GM23248 (cell line): ENCODE results near the gene C18orf63. TPM values are rescaled to one million over a fixed set of nuclear protein-coding genes. Genes with fewer than 3 reads are reported as not detected.
"Not testable (repeated sequence)": the region's sequence is repeated elsewhere in the genome, so short reads cannot be mapped to it uniquely, and the experiment has no call there.

ENCODE experiments used
- DNase-seq: peaks from one replicate; pipeline ENCODE4 v3.0.0-alpha.2; 2015
- H2AFZ ChIP-seq: fragments of 200-600 bp; sonication (generic); 2 replicates; pipeline ENCODE4 v1.6.1; 2016; ENCODE audit warnings: antibody characterized with exemption
- H3F3A ChIP-seq: fragments of 200-600 bp; sonication (generic); 2 replicates; pipeline ENCODE4 v1.6.1; 2016; ENCODE audit warnings: mild to moderate bottlenecking, antibody characterized with exemption, mixed run types; ENCODE audit not compliant: insufficient read depth
- H3K27ac ChIP-seq: fragments of 200-600 bp; sonication (generic); 2 replicates; pipeline ENCODE4 v1.5.1; 2016; ENCODE audit warnings: mild to moderate bottlenecking
- H3K27me3 ChIP-seq: fragments of 200-600 bp; sonication (generic); replicated peaks from 2 replicates; pipeline ENCODE4 v1.6.1; 2016; ENCODE audit warnings: mild to moderate bottlenecking; ENCODE audit not compliant: insufficient read depth
- H3K36me3 ChIP-seq: fragments of 200-600 bp; sonication (generic); 2 replicates; pipeline ENCODE4 v1.6.1; 2016; ENCODE audit warnings: low read depth, mild to moderate bottlenecking
- H3K4me1 ChIP-seq: fragments of 200-600 bp; sonication (generic); 2 replicates; pipeline ENCODE4 v1.6.1; 2016; ENCODE audit warnings: mild to moderate bottlenecking; ENCODE audit not compliant: insufficient read depth
- H3K4me2 ChIP-seq: fragments of 200-600 bp; sonication (generic); one replicate; pipeline ENCODE4 v1.6.1; 2016; ENCODE audit warnings: mild to moderate bottlenecking; ENCODE audit not compliant: unreplicated experiment
- H3K4me3 ChIP-seq: fragments of 200-600 bp; sonication (generic); 2 replicates; pipeline ENCODE4 v1.5.1; 2016; ENCODE audit warnings: mild to moderate bottlenecking
- H3K79me2 ChIP-seq: fragments of 200-600 bp; sonication (generic); 2 replicates; pipeline ENCODE4 v1.6.1; 2016; ENCODE audit warnings: mild to moderate bottlenecking; ENCODE audit not compliant: insufficient read depth
- H3K9ac ChIP-seq: fragments of 200-600 bp; sonication (generic); 2 replicates; pipeline ENCODE4 v1.6.1; 2016; ENCODE audit warnings: mild to moderate bottlenecking
- H3K9me2 ChIP-seq: fragments of 200-600 bp; sonication (generic); 2 replicates; pipeline ENCODE4 v1.6.1; 2016; ENCODE audit warnings: mixed run types, mild to moderate bottlenecking, moderate library complexity; ENCODE audit not compliant: insufficient read depth
- H3K9me3 ChIP-seq: fragments of 200-600 bp; sonication (generic); one replicate; pipeline ENCODE4 v1.6.1; 2017; ENCODE audit warnings: low read depth
- H4K20me1 ChIP-seq: fragments of 200-600 bp; sonication (generic); 2 replicates; pipeline ENCODE4 v1.6.0; 2016; ENCODE audit not compliant: insufficient read depth
- EZH2 ChIP-seq: fragments of 200-600 bp; sonication (generic); IDR thresholded peaks from 2 replicates; pipeline ENCODE4 v1.6.1; 2018; ENCODE audit warnings: antibody characterized with exemption, mild to moderate bottlenecking; ENCODE audit not compliant: insufficient read depth, poor library complexity, severe bottlenecking
- EZH2phosphoT487 ChIP-seq: fragments of 200-600 bp; sonication (generic); IDR thresholded peaks from 2 replicates; pipeline ENCODE4 v1.6.1; 2018; ENCODE audit warnings: antibody characterized with exemption, moderate library complexity, mild to moderate bottlenecking, low read depth; ENCODE audit not compliant: insufficient read depth
- WGBS, 2 experiments: methylation state at CpG; one replicate each; pipeline ENCODE4 v1.1.6; 2015 to 2017; ENCODE audit warnings: low lambda C conversion rate in 2 of 2, low coverage in 1 of 2; ENCODE audit errors: missing lambda C conversion rate in 2 of 2; 5-methylcytosine and 5-hydroxymethylcytosine counted together
- in situ Hi-C: fragments of 300-500 bp; cut with MboI; formaldehyde crosslinking; loops from 2 replicates; pipeline ENCODE4 v1.15.0; 2020
- polyA plus RNA-seq: library from polyadenylated mRNA; unstranded; fragments of >200 nt; fragmentation: Nextera tagmentation; extraction: Ambion mirVana; gene quantifications from 2 replicates; pipeline ENCODE4 v1.2.1, GENCODE V29; 2016
- total RNA-seq: library from RNA; depleted of rRNA; stranded (reverse); fragments of >200 nt; shearing (Covaris generic); gene quantifications from 2 replicates; pipeline ENCODE4 v1.2.3, GENCODE V29; 2014

Gene C18orf63
- total and polyA plus RNA-seq, 2 experiments from 2014 or later: not detected

DNA sequence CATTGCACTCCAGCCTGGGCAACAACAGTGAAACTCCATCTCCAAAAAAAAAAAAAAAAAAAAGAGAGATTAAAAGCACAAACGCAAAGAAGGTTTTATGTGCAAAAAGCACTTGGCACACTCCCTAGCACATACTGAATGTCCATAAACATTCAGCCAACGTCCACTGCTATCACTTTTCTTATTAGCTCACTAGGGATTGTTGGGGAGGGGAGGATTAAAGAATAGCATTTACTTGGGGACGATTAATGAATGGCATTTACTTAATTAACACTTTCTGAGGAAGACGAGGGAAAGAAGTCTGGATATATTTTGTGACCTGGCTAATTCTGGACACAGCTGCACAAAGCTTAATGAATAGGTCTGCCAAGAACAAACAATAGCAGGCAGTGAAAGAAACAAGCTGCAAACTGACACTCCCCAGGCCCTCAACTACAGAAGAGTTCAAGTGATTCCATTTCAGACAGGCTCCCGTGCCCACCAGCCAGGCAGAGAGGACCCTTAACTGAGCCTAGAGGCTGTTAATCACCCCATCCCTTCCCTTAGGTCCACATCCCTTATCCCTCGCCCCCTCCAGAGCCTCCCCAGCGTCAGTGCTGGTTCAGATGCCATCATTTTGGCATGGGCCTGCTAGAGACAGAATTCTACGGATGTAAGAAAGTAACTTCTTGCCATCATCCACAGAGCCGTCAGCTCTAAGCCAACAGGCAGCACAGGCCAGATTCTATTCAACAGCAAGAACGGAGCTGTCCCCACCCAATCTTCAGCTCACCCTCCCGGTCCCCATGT lies 31.3 kb upstream of the C18orf63 start:
- no peak for DNase-seq
- no peak overlapping the region for H2AFZ ChIP-seq
- H3K9me2 ChIP-seq: no peaks in the 10 kb centered on the region
- H3K79me2 ChIP-seq: peaks cover 4% of the 10 kb centered on the region; the same call in 1 of the 2 replicates
- H3K9me3 ChIP-seq: no peaks in the 10 kb centered on the region
- no peaks in the 10 kb centered on the region for H3K27me3 ChIP-seq
- 51 to 53% methylated on average over 11 of the region's 11 CpGs for WGBS, 2 experiments
- peaks cover 14% of the 10 kb centered on the region for H3K4me1 ChIP-seq
- no peak overlapping the region for H3K4me3 ChIP-seq
- in situ Hi-C loops: no loop called here
- H3K9ac ChIP-seq: no peak overlapping the region
- H3F3A ChIP-seq: peaks cover 18% of the 10 kb centered on the region; the same call in 1 of the 2 replicates
- H3K27ac ChIP-seq: no peak overlapping the region
- no peak overlapping the region for H3K4me2 ChIP-seq
- H3K36me3 ChIP-seq: no peaks in the 10 kb centered on the region
- H4K20me1 ChIP-seq: no peaks in the 10 kb centered on the region
- no peak for TF ChIP-seq EZH2
- no peak for TF ChIP-seq EZH2phosphoT487

DNA sequence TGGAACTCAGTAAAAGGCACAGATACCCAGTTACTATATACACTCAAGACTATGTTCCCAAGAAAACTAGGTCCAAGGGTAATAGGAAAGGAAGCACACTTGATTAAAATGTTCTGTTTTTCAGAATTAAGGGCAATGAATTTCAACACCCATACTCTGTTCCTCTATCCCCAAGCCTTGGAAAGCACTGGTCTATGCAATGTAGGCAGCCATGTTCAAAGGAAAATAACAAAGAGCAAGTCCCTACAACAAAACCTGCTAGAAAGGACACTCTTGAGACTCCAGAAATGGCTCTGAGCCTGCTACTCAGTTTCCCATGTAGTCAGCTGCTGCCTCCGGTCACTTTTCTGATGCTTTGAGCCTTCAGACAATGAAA lies 30.7 kb upstream of the C18orf63 start:
- Histone ChIP-seq H4K20me1 (no peaks in the 10 kb centered on the region), H3F3A (peaks cover 24% of the 10 kb centered on the region; the same call in 1 of the 2 replicates), H2AFZ (no peak overlapping the region), H3K4me1 (peaks cover 20% of the 10 kb centered on the region), H3K27ac (no peak overlapping the region), H3K9ac (no peak overlapping the region), H3K9me3 (no peaks in the 10 kb centered on the region), H3K36me3 (no peaks in the 10 kb centered on the region), H3K4me3 (no peak overlapping the region), H3K27me3 (no peaks in the 10 kb centered on the region), H3K4me2 (no peak overlapping the region), H3K9me2 (no peaks in the 10 kb centered on the region), H3K79me2 (peaks cover 4% of the 10 kb centered on the region; the same call in 1 of the 2 replicates)
- WGBS, 2 experiments: 95 to 100% methylated on average over 1 of the region's 1 CpG
- in situ Hi-C loops: no loop called here
- TF ChIP-seq EZH2: no peak
- no peak for TF ChIP-seq EZH2phosphoT487
- no peak for DNase-seq

DNA sequence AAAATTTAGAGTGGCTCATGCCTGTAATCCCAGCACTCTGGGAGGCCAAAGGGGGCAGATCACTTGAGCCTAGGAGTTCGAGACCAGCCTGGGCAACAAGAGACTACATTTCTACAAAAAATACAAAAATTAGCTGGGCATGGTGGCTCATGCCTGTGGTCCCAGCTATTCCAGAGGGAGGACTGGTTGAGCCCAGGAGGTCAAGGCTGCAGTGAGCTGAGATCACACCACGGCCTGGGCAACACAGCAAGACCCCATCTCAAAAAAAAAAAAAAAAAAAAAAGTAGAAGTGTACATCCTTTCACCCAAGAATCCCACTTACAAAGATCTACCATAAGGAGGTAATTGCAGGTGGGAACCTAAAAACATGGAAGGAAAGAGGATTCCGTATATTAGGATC lies 30.1 kb upstream of the C18orf63 start:
- H3K79me2 ChIP-seq, H3K9me3 ChIP-seq, H3K27ac ChIP-seq, in situ Hi-C loops, H3K9ac ChIP-seq, H2AFZ ChIP-seq, DNase-seq, H4K20me1 ChIP-seq, H3K4me2 ChIP-seq, H3K4me3 ChIP-seq, H3K27me3 ChIP-seq, H3K36me3 ChIP-seq, H3K9me2 ChIP-seq: not testable (repeated sequence)
- H3K4me1 ChIP-seq: peaks cover 23% of the 10 kb centered on the region
- H3F3A ChIP-seq: peaks cover 30% of the 10 kb centered on the region; the same call in 1 of the 2 replicates
- WGBS, 2 experiments: 97% methylated on average over 3 of the region's 3 CpGs

DNA sequence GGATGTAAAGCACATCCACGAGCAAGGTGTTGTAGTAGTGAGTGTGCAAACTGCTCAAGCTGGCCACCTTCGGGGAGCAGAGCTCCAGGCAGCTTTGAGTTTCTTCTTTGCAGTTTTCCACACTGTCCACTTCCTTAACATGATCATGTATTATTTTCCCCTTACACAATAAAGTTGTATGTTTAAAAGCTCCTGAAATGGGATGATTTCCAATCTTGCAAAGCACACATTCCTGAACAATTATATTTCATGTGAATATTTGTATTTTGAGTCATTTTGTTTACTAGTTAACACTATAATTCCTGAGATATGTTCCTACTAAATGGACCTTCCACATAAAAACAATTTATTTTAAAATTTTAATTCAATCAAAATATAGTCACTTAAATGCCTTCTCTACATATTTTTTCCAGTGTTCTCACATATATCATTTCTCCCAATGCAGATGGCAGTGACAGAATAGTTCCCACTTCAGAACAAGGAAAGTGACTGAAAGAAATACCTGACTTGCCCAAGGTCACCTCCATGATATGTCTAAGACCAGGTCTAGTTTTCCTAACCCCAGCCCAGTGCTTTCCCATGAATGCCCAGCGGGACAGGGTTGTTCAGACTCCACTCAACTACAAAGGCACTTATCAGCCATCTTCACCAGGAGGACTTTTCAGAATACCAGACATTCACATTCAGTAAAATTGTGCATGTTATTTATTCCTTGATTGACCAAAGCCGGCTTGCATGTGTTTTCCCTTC lies 29.4 kb upstream of the C18orf63 start:
- H3K9ac ChIP-seq: no peak overlapping the region
- no peaks in the 10 kb centered on the region for H3K27me3 ChIP-seq
- in situ Hi-C loops: no loop called here
- H3K9me2 ChIP-seq: no peaks in the 10 kb centered on the region
- H3K4me2 ChIP-seq: no peak overlapping the region
- H3K36me3 ChIP-seq: no peaks in the 10 kb centered on the region
- H4K20me1 ChIP-seq: no peaks in the 10 kb centered on the region
- no peak overlapping the region for H3K4me3 ChIP-seq
- H3K79me2 ChIP-seq: peaks cover 4% of the 10 kb centered on the region; the same call in 1 of the 2 replicates
- 75 to 76% methylated on average over 4 of the region's 4 CpGs for WGBS, 2 experiments
- H2AFZ ChIP-seq: no peak overlapping the region
- H3K4me1 ChIP-seq: peaks cover 27% of the 10 kb centered on the region
- TF ChIP-seq EZH2phosphoT487: no peak
- no peak for TF ChIP-seq EZH2
- peak; percentile 23 for DNase-seq
- peaks cover 34% of the 10 kb centered on the region; the same call in 1 of the 2 replicates for H3F3A ChIP-seq
- no peak overlapping the region for H3K27ac ChIP-seq
- no peaks in the 10 kb centered on the region for H3K9me3 ChIP-seq
